ENCODE data around the gene LHX8.

DNA sequence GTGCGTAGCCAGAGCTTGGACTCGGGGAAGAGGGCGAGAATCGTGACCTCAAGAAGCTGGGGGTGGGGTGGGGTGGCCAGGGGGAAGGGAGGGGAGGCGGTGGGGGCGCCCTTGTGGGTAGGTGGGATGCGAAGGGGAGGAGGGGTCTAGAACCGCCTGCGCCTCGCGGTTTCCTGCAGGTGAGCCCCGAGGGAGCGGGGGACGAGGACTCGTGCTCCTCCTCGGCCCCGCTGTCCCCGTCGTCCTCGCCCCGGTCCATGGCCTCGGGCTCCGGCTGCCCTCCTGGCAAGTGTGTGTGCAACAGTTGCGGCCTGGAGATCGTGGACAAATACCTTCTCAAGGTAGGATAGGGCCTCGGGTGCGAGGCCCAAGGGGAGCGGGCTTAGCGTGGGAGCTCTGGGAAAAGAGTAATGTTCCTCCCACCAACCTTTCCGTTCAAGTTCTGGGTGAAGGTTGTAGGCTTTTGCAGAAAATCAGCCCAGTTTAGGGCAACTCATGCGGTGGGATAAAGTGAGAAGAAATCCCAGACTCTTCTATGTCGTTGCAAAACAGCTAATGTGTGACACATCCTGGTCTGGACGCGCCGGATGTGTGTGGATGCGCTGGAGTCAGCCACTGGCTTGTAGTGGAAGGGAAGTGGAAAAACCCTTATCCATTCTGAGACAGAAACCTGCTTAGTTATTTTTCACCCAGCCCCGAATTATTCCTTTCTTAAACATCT lies 2.9 kb downstream of the LHX8 start:
- no peak for TF ChIP-seq EP300 (IDR thresholded peaks at IDR 0.05)
- TF ChIP-seq, protein P1, sequence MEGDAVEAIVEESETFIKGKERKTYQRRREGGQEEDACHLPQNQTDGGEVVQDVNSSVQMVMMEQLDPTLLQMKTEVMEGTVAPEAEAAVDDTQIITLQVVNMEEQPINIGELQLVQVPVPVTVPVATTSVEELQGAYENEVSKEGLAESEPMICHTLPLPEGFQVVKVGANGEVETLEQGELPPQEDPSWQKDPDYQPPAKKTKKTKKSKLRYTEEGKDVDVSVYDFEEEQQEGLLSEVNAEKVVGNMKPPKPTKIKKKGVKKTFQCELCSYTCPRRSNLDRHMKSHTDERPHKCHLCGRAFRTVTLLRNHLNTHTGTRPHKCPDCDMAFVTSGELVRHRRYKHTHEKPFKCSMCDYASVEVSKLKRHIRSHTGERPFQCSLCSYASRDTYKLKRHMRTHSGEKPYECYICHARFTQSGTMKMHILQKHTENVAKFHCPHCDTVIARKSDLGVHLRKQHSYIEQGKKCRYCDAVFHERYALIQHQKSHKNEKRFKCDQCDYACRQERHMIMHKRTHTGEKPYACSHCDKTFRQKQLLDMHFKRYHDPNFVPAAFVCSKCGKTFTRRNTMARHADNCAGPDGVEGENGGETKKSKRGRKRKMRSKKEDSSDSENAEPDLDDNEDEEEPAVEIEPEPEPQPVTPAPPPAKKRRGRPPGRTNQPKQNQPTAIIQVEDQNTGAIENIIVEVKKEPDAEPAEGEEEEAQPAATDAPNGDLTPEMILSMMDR (IDR thresholded peaks at IDR 0.05), result no peak
- TF ChIP-seq POLR2A (IDR thresholded peaks at IDR 0.05), result no peak
- no peak for TF ChIP-seq POLR2AphosphoS5 (IDR thresholded peaks at IDR 0.05)
